GM10248 (cell line): Measurements from ENCODE around the gene LIX1.

Experiments
- CTCF ChIA-PET: fragments of 300-600 bp; sonication (Branson Sonifier 250); formaldehyde crosslinking; extraction: SDS; loops from one replicate; lab custom pipeline; 2021; ENCODE audit warnings: antibody characterized with exemption; lab: Yijun Ruan, JAX
- POLR2A ChIA-PET: fragments of 350-650 bp; sonication (Branson Sonifier 250); formaldehyde crosslinking; extraction: SDS; loops from one replicate; lab custom pipeline; 2020; ENCODE audit warnings: antibody characterized with exemption; lab: Yijun Ruan, JAX
- DNase-seq: peaks from one replicate; pipeline ENCODE4 v3.0.0; 2012; ENCODE audit errors: extremely low spot score
- CTCF ChIP-seq: IDR thresholded peaks from 2 replicates; pipeline ENCODE4 v1.5.1; 2012; ENCODE audit warnings: mild to moderate bottlenecking, low read depth; ENCODE audit errors: extremely low read depth, missing control alignments, control extremely low read depth

Gene LIX1

GRCh38 chr5:97125125-97125683, 17.2 kb downstream of the LIX1 start:
- POLR2A ChIA-PET, result no interaction called here
- no peak for TF ChIP-seq CTCF
- DNase-seq, result no peak

GRCh38 chr5:97124335-97124734, 18.1 kb downstream of the LIX1 start:
- no peak for TF ChIP-seq CTCF
- CTCF ChIA-PET, result interaction anchor here (0.7 to 1.0 kb wide), 2 partner anchors 10 to 255 kb away, joined by 3 read pairs; no protein-coding TSS in a partner anchor
- no peak for DNase-seq
- POLR2A ChIA-PET, result no interaction called here

More at GRCh38 chr5:97125125-97125683, 17.2 kb downstream of the LIX1 start:
- CTCF ChIA-PET, result interaction anchor here (0.7 to 1.0 kb wide), 2 partner anchors 9 to 256 kb away, joined by 3 read pairs; no protein-coding TSS in a partner anchor

GRCh38 chr5:97121848-97122247, 20.6 kb downstream of the LIX1 start:
- POLR2A ChIA-PET, result no interaction called here
- CTCF ChIA-PET, result interaction anchor here (1.9 kb wide), 1 partner anchor 18 kb away, joined by 6 read pairs; no protein-coding TSS in a partner anchor
- DNase-seq, result no peak

GRCh38 chr5:97120195-97120594, 22.2 kb downstream of the LIX1 start:
- TF ChIP-seq CTCF, result no peak
- DNase-seq, result no peak
- CTCF ChIA-PET, result no interaction called here
- POLR2A ChIA-PET, result no interaction called here

More at GRCh38 chr5:97121848-97122247, 20.6 kb downstream of the LIX1 start:
- TF ChIP-seq CTCF, result no peak

- CTCF ChIA-PET, result no interaction called here
- DNase-seq, result no peak
- TF ChIP-seq CTCF, result no peak
- POLR2A ChIA-PET, result no interaction called here
Observed at GRCh38 chr5:97119007-97119390, 23.4 kb downstream of the LIX1 start.

- ChIA-PET CTCF (interaction anchor here (0.8 kb wide), 1 partner anchor 43 kb away, joined by 3 read pairs; no protein-coding TSS in a partner anchor), POLR2A (no interaction called here)
- no peak for TF ChIP-seq CTCF
- DNase-seq, result peak; percentile 13
Observed at GRCh38 chr5:97118261-97119006, 24.0 kb downstream of the LIX1 start.
